ENCODE data around the gene GPC5. TPM values are rescaled to one million over a fixed set of nuclear protein-coding genes. Genes with fewer than 3 reads are reported as not detected.

Gene GPC5
- polyA plus RNA-seq, 2 donors: not detected

DNA sequence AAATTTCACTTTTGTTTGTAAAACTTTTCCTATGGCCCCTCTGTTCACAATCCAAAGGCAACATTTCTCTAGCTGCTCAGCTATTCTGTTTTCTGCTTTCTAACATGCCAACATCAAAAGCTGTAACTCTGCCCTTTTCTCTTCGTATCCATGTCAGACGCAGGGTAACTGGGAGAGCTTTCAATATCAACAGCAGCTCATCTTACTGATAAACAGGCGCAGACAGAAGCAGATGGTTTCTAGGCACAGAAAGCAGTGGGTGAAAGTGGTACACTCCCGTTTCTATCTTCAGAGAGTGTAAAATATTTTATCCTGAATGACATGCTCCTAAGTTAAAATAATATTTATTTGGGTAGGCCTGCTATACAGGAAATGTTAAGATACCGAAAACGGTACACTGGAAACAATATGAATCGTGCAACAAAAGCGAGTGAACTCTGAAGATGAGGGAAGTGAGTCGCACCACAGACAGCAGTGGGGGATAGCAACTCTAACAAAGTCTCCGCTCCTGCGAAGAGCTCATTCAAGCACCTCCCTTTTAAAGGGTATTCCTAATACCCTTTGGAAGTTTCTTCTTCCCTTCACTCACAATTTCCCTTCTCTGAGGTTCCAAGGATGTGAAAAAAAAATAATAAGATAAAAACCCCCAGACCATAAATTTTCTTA, 798.3 kb downstream of the GPC5 start:
- no peaks in the 10 kb centered on the region for H3K4me1 ChIP-seq (ENCODE audit: control insufficient read depth in 2 of 2, insufficient read depth in 2 of 2, low read length in 1 of 2)
- H3K27ac ChIP-seq (ENCODE audit: low read depth in 2 of 2, low read length in 1 of 2): no peak overlapping the region
- 68 to 73% methylated on average over 11 of the region's 11 CpGs for WGBS, 2 donors
- peaks cover 0 to 3% of the 10 kb centered on the region in 2 donors for H3K9me3 ChIP-seq (ENCODE audit: control insufficient read depth in 2 of 2, insufficient read depth in 1 of 2, low read depth in 1 of 2, low read length in 1 of 2)
- H3K27me3 ChIP-seq (ENCODE audit: control insufficient read depth in 1 of 2, insufficient read depth in 2 of 2, low read length in 2 of 2): no peaks in the 10 kb centered on the region
- H3K4me3 ChIP-seq (ENCODE audit: low read depth in 1 of 2, low read length in 2 of 2): no peak overlapping the region
- no peaks in the 10 kb centered on the region for H3K36me3 ChIP-seq (ENCODE audit: control insufficient read depth in 2 of 2, insufficient read depth in 2 of 2, low read length in 1 of 2)

DNA sequence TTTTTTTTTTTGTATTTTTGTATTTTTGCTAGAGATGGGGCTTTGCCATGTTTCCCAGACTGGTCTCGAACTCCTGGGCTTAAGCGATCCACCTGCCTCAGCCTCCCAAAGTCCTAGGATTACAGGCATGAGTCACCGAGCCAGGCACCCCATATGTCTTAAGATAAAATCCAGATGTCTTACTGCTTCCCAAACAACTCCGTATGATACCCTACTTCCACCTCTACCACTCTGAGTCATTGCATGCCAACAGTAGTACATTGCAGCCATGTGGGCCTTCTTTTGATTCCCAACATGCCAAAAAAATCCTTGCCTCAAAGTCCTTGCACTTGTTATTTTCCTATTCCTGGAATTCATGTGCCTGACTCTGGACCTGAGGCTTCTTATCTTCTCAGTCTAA, 799.2 kb downstream of the GPC5 start:
- no peaks in the 10 kb centered on the region for H3K36me3 ChIP-seq (ENCODE audit: control insufficient read depth in 2 of 2, insufficient read depth in 2 of 2, low read length in 1 of 2)
- 84 to 88% methylated on average over 4 of the region's 4 CpGs for WGBS, 2 donors
- H3K4me3 ChIP-seq (ENCODE audit: low read depth in 1 of 2, low read length in 2 of 2): no peak overlapping the region
- H3K27me3 ChIP-seq (ENCODE audit: control insufficient read depth in 1 of 2, insufficient read depth in 2 of 2, low read length in 2 of 2): no peaks in the 10 kb centered on the region
- no peaks in the 10 kb centered on the region for H3K4me1 ChIP-seq (ENCODE audit: control insufficient read depth in 2 of 2, insufficient read depth in 2 of 2, low read length in 1 of 2)
- peaks cover 0 to 3% of the 10 kb centered on the region in 2 donors for H3K9me3 ChIP-seq (ENCODE audit: control insufficient read depth in 2 of 2, insufficient read depth in 1 of 2, low read depth in 1 of 2, low read length in 1 of 2)
- H3K27ac ChIP-seq (ENCODE audit: low read depth in 2 of 2, low read length in 1 of 2): no peak overlapping the region

GRCh38 chr13:92218615-92219014, 820.2 kb downstream of the GPC5 start:
- Histone ChIP-seq H3K27ac (ENCODE audit: low read depth in 2 of 2, low read length in 1 of 2) (no peak overlapping the region), H3K9me3 (ENCODE audit: control insufficient read depth in 2 of 2, insufficient read depth in 1 of 2, low read depth in 1 of 2, low read length in 1 of 2) (no peaks in the 10 kb centered on the region), H3K36me3 (ENCODE audit: control insufficient read depth in 2 of 2, insufficient read depth in 2 of 2, low read length in 1 of 2) (no peaks in the 10 kb centered on the region), H3K27me3 (ENCODE audit: control insufficient read depth in 1 of 2, insufficient read depth in 2 of 2, low read length in 2 of 2) (no peaks in the 10 kb centered on the region), H3K4me1 (ENCODE audit: control insufficient read depth in 2 of 2, insufficient read depth in 2 of 2, low read length in 1 of 2) (no peaks in the 10 kb centered on the region), H3K4me3 (ENCODE audit: low read depth in 1 of 2, low read length in 2 of 2) (no peak overlapping the region)
- WGBS, 2 donors: 75 to 78% methylated on average over 4 of the region's 4 CpGs

- Histone ChIP-seq H3K27ac (ENCODE audit: low read depth in 2 of 2, low read length in 1 of 2) (no peak overlapping the region), H3K9me3 (ENCODE audit: control insufficient read depth in 2 of 2, insufficient read depth in 1 of 2, low read depth in 1 of 2, low read length in 1 of 2) (no peaks in the 10 kb centered on the region), H3K4me3 (ENCODE audit: low read depth in 1 of 2, low read length in 2 of 2) (no peak overlapping the region), H3K4me1 (ENCODE audit: control insufficient read depth in 2 of 2, insufficient read depth in 2 of 2, low read length in 1 of 2) (no peaks in the 10 kb centered on the region), H3K27me3 (ENCODE audit: control insufficient read depth in 1 of 2, insufficient read depth in 2 of 2, low read length in 2 of 2) (no peaks in the 10 kb centered on the region), H3K36me3 (ENCODE audit: control insufficient read depth in 2 of 2, insufficient read depth in 2 of 2, low read length in 1 of 2) (no peaks in the 10 kb centered on the region)
- 32 to 47% methylated on average over 4 of the region's 4 CpGs for whole genome bisulfite sequencing, 2 donors
These were observed 823.5 kb downstream of the GPC5 start for GRCh38 chr13:92221916-92222315.

- H3K27me3 ChIP-seq (ENCODE audit: control insufficient read depth in 1 of 2, insufficient read depth in 2 of 2, low read length in 2 of 2): no peaks in the 10 kb centered on the region
- H3K27ac ChIP-seq (ENCODE audit: low read depth in 2 of 2, low read length in 1 of 2): no peak overlapping the region
- no peaks in the 10 kb centered on the region for H3K9me3 ChIP-seq (ENCODE audit: control insufficient read depth in 2 of 2, insufficient read depth in 1 of 2, low read depth in 1 of 2, low read length in 1 of 2)
- H3K36me3 ChIP-seq (ENCODE audit: control insufficient read depth in 2 of 2, insufficient read depth in 2 of 2, low read length in 1 of 2): no peaks in the 10 kb centered on the region
- no peak overlapping the region for H3K4me3 ChIP-seq (ENCODE audit: low read depth in 1 of 2, low read length in 2 of 2)
- WGBS, 2 donors: 33 to 47% methylated on average over 5 of the region's 5 CpGs
- H3K4me1 ChIP-seq (ENCODE audit: control insufficient read depth in 2 of 2, insufficient read depth in 2 of 2, low read length in 1 of 2): no peaks in the 10 kb centered on the region
These were observed 825.8 kb downstream of the GPC5 start for GRCh38 chr13:92224052-92224821.

DNA sequence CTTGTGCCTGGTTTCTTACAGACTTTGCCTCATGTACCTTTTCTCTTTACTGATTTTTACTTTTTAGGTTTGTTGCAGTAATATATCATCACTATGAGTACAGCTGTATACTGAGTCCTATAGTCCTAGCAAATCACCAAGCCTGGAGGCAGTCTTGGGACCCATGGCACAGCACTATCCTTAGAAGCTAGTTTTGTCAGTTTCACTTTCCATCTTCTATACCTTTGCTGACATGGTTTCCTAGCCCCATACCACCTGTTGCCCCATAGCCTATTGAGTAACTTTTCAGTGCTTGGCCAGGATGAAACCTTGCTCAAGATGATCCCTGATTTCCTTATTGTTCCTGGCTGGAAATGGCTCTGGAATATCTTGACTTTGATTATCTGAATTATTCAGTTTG, 826.4 kb downstream of the GPC5 start:
- H3K4me1 ChIP-seq (ENCODE audit: control insufficient read depth in 2 of 2, insufficient read depth in 2 of 2, low read length in 1 of 2): no peaks in the 10 kb centered on the region
- no peaks in the 10 kb centered on the region for H3K9me3 ChIP-seq (ENCODE audit: control insufficient read depth in 2 of 2, insufficient read depth in 1 of 2, low read depth in 1 of 2, low read length in 1 of 2)
- H3K27me3 ChIP-seq (ENCODE audit: control insufficient read depth in 1 of 2, insufficient read depth in 2 of 2, low read length in 2 of 2): no peaks in the 10 kb centered on the region
- no peaks in the 10 kb centered on the region for H3K36me3 ChIP-seq (ENCODE audit: control insufficient read depth in 2 of 2, insufficient read depth in 2 of 2, low read length in 1 of 2)
- no peak overlapping the region for H3K4me3 ChIP-seq (ENCODE audit: low read depth in 1 of 2, low read length in 2 of 2)
- H3K27ac ChIP-seq (ENCODE audit: low read depth in 2 of 2, low read length in 1 of 2): no peak overlapping the region

DNA sequence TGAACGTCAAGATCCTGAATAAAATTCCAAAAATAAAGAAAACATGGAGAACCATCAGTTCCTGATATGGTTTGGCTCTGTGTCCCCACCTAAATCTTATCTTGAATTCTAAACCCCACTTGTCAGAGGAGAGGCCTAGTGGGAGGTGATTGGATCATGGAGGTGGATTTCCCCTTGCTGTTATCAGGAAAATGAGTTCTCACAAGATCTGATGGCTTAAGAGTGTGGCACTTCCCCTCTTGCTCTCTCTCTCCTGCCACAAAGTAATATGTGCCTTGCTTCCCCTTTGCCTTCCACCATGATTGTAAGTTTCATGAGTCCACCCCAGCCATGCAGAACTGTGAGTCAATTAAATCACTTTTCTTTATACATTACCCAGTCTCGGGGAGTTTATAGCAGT, 827.4 kb downstream of the GPC5 start:
- Histone ChIP-seq H3K4me1 (ENCODE audit: control insufficient read depth in 2 of 2, insufficient read depth in 2 of 2, low read length in 1 of 2) (no peaks in the 10 kb centered on the region), H3K9me3 (ENCODE audit: control insufficient read depth in 2 of 2, insufficient read depth in 1 of 2, low read depth in 1 of 2, low read length in 1 of 2) (no peaks in the 10 kb centered on the region), H3K36me3 (ENCODE audit: control insufficient read depth in 2 of 2, insufficient read depth in 2 of 2, low read length in 1 of 2) (no peaks in the 10 kb centered on the region), H3K27me3 (ENCODE audit: control insufficient read depth in 1 of 2, insufficient read depth in 2 of 2, low read length in 2 of 2) (no peaks in the 10 kb centered on the region), H3K4me3 (ENCODE audit: low read depth in 1 of 2, low read length in 2 of 2) (no peak overlapping the region), H3K27ac (ENCODE audit: low read depth in 2 of 2, low read length in 1 of 2) (no peak overlapping the region)
- WGBS, 2 donors: 63 to 72% methylated on average over 2 of the region's 2 CpGs

DNA sequence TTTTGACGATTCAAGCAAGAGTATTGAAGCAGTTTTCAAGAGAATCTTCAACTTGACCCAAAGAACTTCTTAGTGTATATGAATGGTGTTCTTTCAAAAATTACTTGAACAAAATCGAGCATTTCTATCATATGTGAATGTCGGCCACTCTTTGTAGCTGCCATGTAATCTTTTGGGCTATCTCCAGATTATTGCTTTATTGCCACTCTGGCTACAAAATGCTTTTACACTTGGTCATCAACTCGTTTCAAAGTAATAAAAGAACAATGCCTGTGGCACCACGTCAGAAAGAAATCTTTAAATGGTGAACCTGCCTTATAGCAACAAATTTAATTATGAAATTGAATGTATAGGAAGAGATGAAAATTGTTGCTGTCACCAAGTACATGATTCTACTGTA, 834.5 kb downstream of the GPC5 start:
- WGBS, 2 donors: 64 to 74% methylated on average over 5 of the region's 5 CpGs
- Histone ChIP-seq H3K27ac (ENCODE audit: low read depth in 2 of 2, low read length in 1 of 2) (no peak overlapping the region), H3K27me3 (ENCODE audit: control insufficient read depth in 1 of 2, insufficient read depth in 2 of 2, low read length in 2 of 2) (no peaks in the 10 kb centered on the region), H3K4me1 (ENCODE audit: control insufficient read depth in 2 of 2, insufficient read depth in 2 of 2, low read length in 1 of 2) (no peaks in the 10 kb centered on the region), H3K36me3 (ENCODE audit: control insufficient read depth in 2 of 2, insufficient read depth in 2 of 2, low read length in 1 of 2) (no peaks in the 10 kb centered on the region), H3K4me3 (ENCODE audit: low read depth in 1 of 2, low read length in 2 of 2) (no peak overlapping the region), H3K9me3 (ENCODE audit: control insufficient read depth in 2 of 2, insufficient read depth in 1 of 2, low read depth in 1 of 2, low read length in 1 of 2) (no peaks in the 10 kb centered on the region)

DNA sequence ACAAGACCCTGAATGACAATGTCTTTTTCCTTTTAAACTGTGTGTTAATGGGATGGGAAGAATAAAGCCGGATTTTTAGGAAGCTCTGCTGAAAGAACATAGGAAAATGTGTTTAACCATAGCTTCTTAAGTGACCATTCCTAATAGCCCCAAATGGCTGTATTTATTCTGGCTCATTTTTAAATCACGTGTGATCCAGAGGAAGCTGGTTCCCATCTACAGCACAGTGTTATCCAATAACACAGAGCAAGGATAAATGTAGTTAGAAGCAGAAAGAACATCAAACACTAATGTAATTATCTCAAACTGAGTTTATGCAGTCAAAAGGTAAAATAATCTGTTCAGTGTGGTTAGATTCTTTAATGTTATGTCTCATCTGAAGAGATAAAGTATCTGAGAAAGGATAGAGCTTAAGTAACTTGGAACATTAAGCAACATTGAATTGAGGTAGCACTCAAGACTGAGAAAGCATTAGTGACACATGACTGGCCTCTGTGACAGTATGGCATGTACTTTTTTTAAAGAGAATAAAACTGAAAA, 853.3 kb downstream of the GPC5 start:
- H3K27me3 ChIP-seq (ENCODE audit: control insufficient read depth in 1 of 2, insufficient read depth in 2 of 2, low read length in 2 of 2): no peaks in the 10 kb centered on the region
- H3K36me3 ChIP-seq (ENCODE audit: control insufficient read depth in 2 of 2, insufficient read depth in 2 of 2, low read length in 1 of 2): no peaks in the 10 kb centered on the region
- H3K9me3 ChIP-seq (ENCODE audit: control insufficient read depth in 2 of 2, insufficient read depth in 1 of 2, low read depth in 1 of 2, low read length in 1 of 2): no peaks in the 10 kb centered on the region
- WGBS, 2 donors: 50 to 59% methylated on average over 2 of the region's 2 CpGs
- no peaks in the 10 kb centered on the region for H3K4me1 ChIP-seq (ENCODE audit: control insufficient read depth in 2 of 2, insufficient read depth in 2 of 2, low read length in 1 of 2)
- no peak overlapping the region for H3K4me3 ChIP-seq (ENCODE audit: low read depth in 1 of 2, low read length in 2 of 2)
- no peak overlapping the region for H3K27ac ChIP-seq (ENCODE audit: low read depth in 2 of 2, low read length in 1 of 2)

DNA sequence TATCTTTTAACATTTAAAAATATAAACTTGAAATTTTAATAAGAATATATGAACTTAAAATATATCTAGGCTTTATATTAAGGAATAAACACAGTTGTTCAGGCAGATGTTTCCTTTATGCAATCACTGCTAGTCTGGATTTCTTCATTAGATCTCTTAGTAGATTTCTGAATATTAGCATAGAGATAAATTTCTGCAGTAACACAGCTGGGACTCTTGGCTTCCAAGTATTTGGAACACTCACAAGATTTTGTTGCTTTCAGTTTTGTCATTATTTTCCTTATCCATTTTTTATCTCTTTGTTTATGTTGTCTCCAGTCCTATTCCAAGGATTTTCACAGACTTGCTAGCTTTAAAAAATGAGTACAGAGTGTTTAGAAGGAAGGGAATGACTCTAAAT, 857.1 kb downstream of the GPC5 start:
- Histone ChIP-seq H3K4me3 (ENCODE audit: low read depth in 1 of 2, low read length in 2 of 2) (no peak overlapping the region), H3K36me3 (ENCODE audit: control insufficient read depth in 2 of 2, insufficient read depth in 2 of 2, low read length in 1 of 2) (no peaks in the 10 kb centered on the region), H3K27me3 (ENCODE audit: control insufficient read depth in 1 of 2, insufficient read depth in 2 of 2, low read length in 2 of 2) (no peaks in the 10 kb centered on the region)

More for the DNA sequence above, 857.1 kb downstream of the GPC5 start:
- Histone ChIP-seq H3K27ac (ENCODE audit: low read depth in 2 of 2, low read length in 1 of 2) (no peak overlapping the region), H3K4me1 (ENCODE audit: control insufficient read depth in 2 of 2, insufficient read depth in 2 of 2, low read length in 1 of 2) (no peaks in the 10 kb centered on the region), H3K9me3 (ENCODE audit: control insufficient read depth in 2 of 2, insufficient read depth in 1 of 2, low read depth in 1 of 2, low read length in 1 of 2) (peaks cover 0 to 3% of the 10 kb centered on the region in 2 donors)

Data from esophagus (tissue), 2 donors.